ENCODE measurements around the gene KAT8. TPM values are rescaled to one million over a fixed set of nuclear protein-coding genes. Genes with fewer than 3 reads are reported as not detected.
A peak's percentile ranks its signal among the peaks of the same experiment; 100 is the strongest.
"Not testable (repeated sequence)": the region's sequence is repeated elsewhere in the genome, so short reads cannot be mapped to it uniquely, and the experiment has no call there.

Gene KAT8
- total and polyA plus RNA-seq, 2 of the 4 experiments (the other 2 are of a cell fraction): 19.4 to 27.4 TPM

GRCh38 chr16:31135535-31136286, 18.2 kb downstream of the KAT8 start, which contains the start of gene PRSS8 (continued):
- TF ChIP-seq MXI1 (IDR thresholded peaks at IDR 0.05; ENCODE audit: borderline replicate concordance, low read depth, low read length): no peak

DNA sequence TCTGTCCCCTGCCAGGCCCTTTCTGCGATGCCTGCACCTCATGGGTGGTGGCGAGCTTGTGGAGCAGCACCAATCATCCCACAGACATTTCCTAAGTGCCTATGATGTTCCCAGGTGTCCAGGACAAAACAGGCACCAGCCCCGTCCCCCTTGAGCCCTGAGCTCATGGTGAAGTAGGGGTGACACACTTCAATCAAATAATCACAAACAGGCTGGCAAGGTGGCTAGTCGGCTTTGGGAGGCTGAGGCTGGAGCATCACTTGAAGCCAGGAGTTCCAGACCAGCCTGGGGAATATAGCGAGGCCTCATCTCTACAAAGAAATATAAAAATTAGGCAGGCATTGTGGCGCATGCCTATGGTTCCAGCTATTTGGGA, 18.8 kb downstream of the KAT8 start:
- Histone ChIP-seq H3K18ac (ENCODE audit: low read depth, low read length) (no peak overlapping the region), H3K56ac (ENCODE audit: extremely low read depth, insufficient read depth, low read length) (no peak overlapping the region), H2AFZ (replicated peaks; ENCODE audit: low read length, poor library complexity) (peak overlapping the region; percentile 6), H3K27me3 (ENCODE audit: control insufficient read depth, insufficient read depth, low read length) (no peaks in the 10 kb centered on the region; the same call in 1 of the 2 replicates), H3K36me3 (ENCODE audit: control insufficient read depth, insufficient read depth, low read length) (peaks cover 5% of the 10 kb centered on the region), H4K8ac (ENCODE audit: low read depth in 2 of 2, low read length in 2 of 2) (no peak overlapping the region), H3K4me1 (ENCODE audit: control insufficient read depth, insufficient read depth, low read length) (peaks cover 14% of the 10 kb centered on the region), H3K27ac (ENCODE audit: insufficient read depth, low read length) (no peak overlapping the region), H2AK5ac (ENCODE audit: low read depth, low read length) (no peak overlapping the region), H3K9me1 (ENCODE audit: insufficient read depth, low read length) (peaks cover 11% of the 10 kb centered on the region), H2BK15ac (ENCODE audit: low read depth, low read length) (no peak overlapping the region), H3K9me3 (ENCODE audit: control insufficient read depth, insufficient read depth, low read length) (no peaks in the 10 kb centered on the region), H3K4ac (ENCODE audit: low read depth, low read length) (no peak overlapping the region), H2AK9ac (replicated peaks; ENCODE audit: low read depth, low read length, poor library complexity) (no peak overlapping the region), H3K9ac (ENCODE audit: low read depth, low read length) (no peak overlapping the region), H3K14ac (replicated peaks; ENCODE audit: low read depth, low read length) (no peak overlapping the region), H4K20me1 (ENCODE audit: insufficient read depth, low read length) (no peaks in the 10 kb centered on the region), H3K23ac (ENCODE audit: low read depth, low read length) (no peak overlapping the region), H2BK5ac (ENCODE audit: low read depth, low read length, poor library complexity, severe bottlenecking) (no peak overlapping the region), H3K79me1 (ENCODE audit: low read depth in 1 of 2, low read length in 2 of 2) (peaks cover 0 to 7% of the 10 kb centered on the region in 2 experiments; a peak in 1 of 4 replicates), H2BK20ac (ENCODE audit: low read depth, low read length) (no peak overlapping the region), H3K4me2 (ENCODE audit: low read depth, low read length) (no peak overlapping the region), H4K5ac (ENCODE audit: low read depth, low read length) (no peak overlapping the region), H3K4me3 (ENCODE audit: insufficient read depth, low read depth, low read length) (no peak overlapping the region), H2BK120ac (ENCODE audit: low read depth, low read length) (no peak overlapping the region), H4K91ac (ENCODE audit: insufficient read depth, low read depth, low read length) (no peak overlapping the region)
- intact Hi-C loops (cut with micrococcal nuclease): no loop called here
- CTCF ChIA-PET: no interaction called here
- BruUV-seq (replicated peaks): no TSS peak
- no peak for DNase-seq
- TF ChIP-seq MXI1 (IDR thresholded peaks at IDR 0.05; ENCODE audit: borderline replicate concordance, low read depth, low read length): no peak
- TF ChIP-seq NFE2L2 (IDR thresholded peaks at IDR 0.05; ENCODE audit: low read depth, low read length): no peak
- no peak for TF ChIP-seq BHLHE40 (IDR thresholded peaks at IDR 0.05; ENCODE audit: low read depth, low read length)
- no peak for TF ChIP-seq CHD1 (IDR thresholded peaks at IDR 0.05; ENCODE audit: low read depth, low read length)
- TF ChIP-seq SMC3 (IDR thresholded peaks at IDR 0.05; ENCODE audit: low read depth, low read length): no peak
- POLR2A ChIA-PET (ENCODE audit: unreplicated experiment): no interaction called here
- no CpG with 5 or more reads among the region's 6 CpGs for WGBS, 2 experiments (ENCODE audit: extremely low coverage in 2 of 2, insufficient read length in 1 of 2)
- dilution Hi-C loops (cut with HindIII; ENCODE audit: low sequenced_read_pairs, unreplicated experiment): no loop called here
- ATAC-seq (ENCODE audit: low read depth): no peak
- in situ Hi-C loops (cut with MboI; ENCODE audit: low sequenced_read_pairs): no loop called here

DNA sequence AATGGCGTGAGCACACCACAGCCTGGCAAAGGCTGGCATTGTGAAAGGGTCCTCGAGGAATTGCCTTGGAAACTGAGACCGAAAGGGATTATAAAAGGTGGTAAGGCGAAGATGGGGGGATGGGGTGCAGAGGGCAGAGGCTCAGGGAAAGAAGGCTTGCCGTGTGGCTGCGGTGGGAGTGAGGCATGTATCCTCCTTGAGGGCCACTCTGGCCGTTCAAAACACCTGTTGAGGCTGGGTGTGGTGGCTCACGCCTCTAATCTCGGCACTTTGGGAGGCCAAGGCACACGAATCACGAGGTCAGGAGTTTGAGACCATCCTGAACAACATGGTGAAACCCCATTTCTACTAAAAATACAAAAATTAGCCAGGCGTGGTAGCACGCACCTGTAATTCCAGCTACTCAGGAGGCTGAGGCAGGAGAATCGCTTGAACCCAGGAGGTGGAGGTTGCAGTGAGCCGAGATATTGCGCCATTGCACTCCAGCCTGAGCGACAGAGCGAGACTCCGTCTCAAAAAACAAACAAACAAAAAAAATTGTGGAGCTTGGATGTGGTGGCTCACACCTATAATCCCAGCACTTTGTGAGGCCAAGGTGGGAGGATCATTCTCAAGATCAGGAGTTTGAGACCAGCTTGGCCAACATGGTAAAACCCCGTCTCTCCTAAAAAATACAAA, 19.5 kb downstream of the KAT8 start:
- H3K14ac ChIP-seq (replicated peaks; ENCODE audit: low read depth, low read length); POLR2A ChIA-PET (ENCODE audit: unreplicated experiment); H3K18ac ChIP-seq (ENCODE audit: low read depth, low read length); H3K4me3 ChIP-seq (ENCODE audit: insufficient read depth, low read depth, low read length); H3K4ac ChIP-seq (ENCODE audit: low read depth, low read length); H4K91ac ChIP-seq (ENCODE audit: insufficient read depth, low read depth, low read length); H3K36me3 ChIP-seq (ENCODE audit: control insufficient read depth, insufficient read depth, low read length); H3K9ac ChIP-seq (ENCODE audit: low read depth, low read length); H2AFZ ChIP-seq (replicated peaks; ENCODE audit: low read length, poor library complexity); H2BK20ac ChIP-seq (ENCODE audit: low read depth, low read length); dilution Hi-C loops (cut with HindIII; ENCODE audit: low sequenced_read_pairs, unreplicated experiment); in situ Hi-C loops (cut with MboI; ENCODE audit: low sequenced_read_pairs); H2BK5ac ChIP-seq (ENCODE audit: low read depth, low read length, poor library complexity, severe bottlenecking); H4K5ac ChIP-seq (ENCODE audit: low read depth, low read length); H3K27me3 ChIP-seq (ENCODE audit: control insufficient read depth, insufficient read depth, low read length); H2BK120ac ChIP-seq (ENCODE audit: low read depth, low read length); H2AK5ac ChIP-seq (ENCODE audit: low read depth, low read length); H4K8ac ChIP-seq (ENCODE audit: low read depth in 2 of 2, low read length in 2 of 2); H3K4me2 ChIP-seq (ENCODE audit: low read depth, low read length); H4K20me1 ChIP-seq (ENCODE audit: insufficient read depth, low read length); H3K9me3 ChIP-seq (ENCODE audit: control insufficient read depth, insufficient read depth, low read length); H2AK9ac ChIP-seq (replicated peaks; ENCODE audit: low read depth, low read length, poor library complexity); H3K23ac ChIP-seq (ENCODE audit: low read depth, low read length); DNase-seq; H3K79me1 ChIP-seq (ENCODE audit: low read depth in 1 of 2, low read length in 2 of 2); CTCF ChIA-PET; intact Hi-C loops (cut with micrococcal nuclease); ATAC-seq (ENCODE audit: low read depth); H3K27ac ChIP-seq (ENCODE audit: insufficient read depth, low read length); BruUV-seq (replicated peaks); H3K56ac ChIP-seq (ENCODE audit: extremely low read depth, insufficient read depth, low read length): not testable (repeated sequence)
- Histone ChIP-seq H3K4me1 (ENCODE audit: control insufficient read depth, insufficient read depth, low read length) (peaks cover 19% of the 10 kb centered on the region), H2BK15ac (ENCODE audit: low read depth, low read length) (0 out of 3 replicates have a peak overlapping the region, but pooled peaks have one; percentile 12), H3K9me1 (ENCODE audit: insufficient read depth, low read length) (peaks cover 11% of the 10 kb centered on the region)
- 86% methylated on average over 5 of the region's 20 CpGs; no CpG with 5 or more reads in 1 of the 2 experiments for WGBS, 2 experiments (ENCODE audit: extremely low coverage in 2 of 2, insufficient read length in 1 of 2)
